Measurements from ENCODE around the gene CAPN15.
A peak's percentile ranks its signal among the peaks of the same experiment; 100 is the strongest.

The CAPN15 gene

DNA sequence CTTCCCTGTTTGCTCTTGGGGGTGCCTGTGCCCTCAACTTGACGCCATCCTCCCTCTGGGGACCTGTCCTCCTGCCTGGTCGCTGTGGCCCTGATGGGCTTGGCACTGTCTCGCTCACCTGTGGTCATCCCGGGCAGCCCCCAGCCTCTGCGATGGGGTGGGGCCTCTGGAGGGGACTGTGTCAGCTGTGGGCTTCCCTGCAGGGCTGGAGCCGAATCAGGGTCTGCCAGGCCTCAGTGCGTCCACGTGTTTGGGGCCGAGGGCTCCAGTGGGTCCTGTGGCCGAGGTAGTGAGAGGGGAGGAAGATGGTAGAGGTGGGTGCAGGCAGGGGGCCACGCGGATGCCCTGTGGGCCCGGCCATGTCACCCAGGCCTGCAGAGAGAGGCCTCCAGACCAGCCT is 50.3 kb downstream of the CAPN15 start:
- DNase-seq (ENCODE audit: low read depth, low spot score): no peak

GRCh38 chr16:578232-578869 is 50.8 kb downstream of the CAPN15 start:
- DNase-seq (ENCODE audit: low read depth, low spot score): no peak

GRCh38 chr16:578870-579405 is 51.4 kb downstream of the CAPN15 start:
- peak; percentile 40 for DNase-seq (ENCODE audit: low read depth, low spot score)

GRCh38 chr16:580141-580945 is 52.8 kb downstream of the CAPN15 start:
- DNase-seq (ENCODE audit: low read depth, low spot score): no peak

GRCh38 chr16:580946-581498 is 53.5 kb downstream of the CAPN15 start:
- no peak for DNase-seq (ENCODE audit: low read depth, low spot score)

- DNase-seq (ENCODE audit: low read depth, low spot score): no peak
These were observed 54.7 kb downstream of the CAPN15 start for GRCh38 chr16:582218-582613.

DNA sequence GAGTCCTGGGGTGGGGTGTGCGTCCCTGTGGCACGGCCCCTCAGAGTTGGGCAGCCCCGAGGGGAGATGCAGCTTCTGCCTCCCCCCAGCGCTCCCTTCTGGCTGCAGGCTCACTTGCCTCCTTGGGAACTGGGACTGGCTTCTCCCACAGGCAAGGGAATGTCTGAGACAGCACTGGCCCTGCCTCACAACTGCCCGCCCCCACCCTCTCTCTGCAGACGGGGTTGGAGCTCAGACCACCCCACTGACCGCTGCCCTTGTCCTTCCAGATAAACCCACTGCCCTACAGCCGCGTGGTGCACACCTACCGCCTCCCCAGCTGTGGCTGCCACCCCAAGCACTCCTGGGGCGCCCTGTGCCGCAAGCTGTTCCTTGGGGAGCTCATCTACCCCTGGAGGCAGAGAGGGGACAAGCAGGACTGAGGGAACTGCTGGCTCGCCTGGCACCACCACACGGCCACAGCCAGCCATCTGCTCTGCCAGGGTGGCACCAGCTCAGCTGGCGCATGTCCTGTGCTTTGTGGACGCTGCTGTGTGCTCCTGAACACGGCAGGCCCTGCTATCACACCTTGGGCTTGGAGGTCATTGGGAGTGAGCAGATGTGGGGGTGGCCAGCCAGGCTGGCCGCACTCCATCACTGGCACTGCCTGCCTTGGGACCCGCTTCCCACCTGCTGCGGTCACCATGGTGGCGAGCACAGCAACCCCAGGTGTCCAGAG is 55.3 kb downstream of the CAPN15 start:
- DNase-seq (ENCODE audit: low read depth, low spot score): no peak

DNA sequence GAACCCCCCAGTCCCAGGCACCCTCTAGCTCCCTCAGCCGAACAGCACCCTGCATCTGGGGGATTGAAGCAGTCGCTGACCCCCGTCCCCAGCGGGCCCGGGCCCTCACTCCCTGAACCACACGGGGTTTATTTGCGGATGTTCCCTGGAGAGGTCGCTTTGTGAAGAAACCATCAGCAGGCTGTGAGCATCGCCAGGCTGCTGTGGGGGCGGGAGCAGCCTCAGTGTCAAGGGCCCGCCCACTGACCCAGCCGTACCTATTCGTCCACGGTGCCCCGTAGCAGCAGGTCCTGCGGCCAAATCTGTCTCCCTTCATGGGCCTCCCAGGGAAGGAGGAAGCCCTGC is 55.9 kb downstream of the CAPN15 start:
- DNase-seq (ENCODE audit: low read depth, low spot score): no peak

DNA sequence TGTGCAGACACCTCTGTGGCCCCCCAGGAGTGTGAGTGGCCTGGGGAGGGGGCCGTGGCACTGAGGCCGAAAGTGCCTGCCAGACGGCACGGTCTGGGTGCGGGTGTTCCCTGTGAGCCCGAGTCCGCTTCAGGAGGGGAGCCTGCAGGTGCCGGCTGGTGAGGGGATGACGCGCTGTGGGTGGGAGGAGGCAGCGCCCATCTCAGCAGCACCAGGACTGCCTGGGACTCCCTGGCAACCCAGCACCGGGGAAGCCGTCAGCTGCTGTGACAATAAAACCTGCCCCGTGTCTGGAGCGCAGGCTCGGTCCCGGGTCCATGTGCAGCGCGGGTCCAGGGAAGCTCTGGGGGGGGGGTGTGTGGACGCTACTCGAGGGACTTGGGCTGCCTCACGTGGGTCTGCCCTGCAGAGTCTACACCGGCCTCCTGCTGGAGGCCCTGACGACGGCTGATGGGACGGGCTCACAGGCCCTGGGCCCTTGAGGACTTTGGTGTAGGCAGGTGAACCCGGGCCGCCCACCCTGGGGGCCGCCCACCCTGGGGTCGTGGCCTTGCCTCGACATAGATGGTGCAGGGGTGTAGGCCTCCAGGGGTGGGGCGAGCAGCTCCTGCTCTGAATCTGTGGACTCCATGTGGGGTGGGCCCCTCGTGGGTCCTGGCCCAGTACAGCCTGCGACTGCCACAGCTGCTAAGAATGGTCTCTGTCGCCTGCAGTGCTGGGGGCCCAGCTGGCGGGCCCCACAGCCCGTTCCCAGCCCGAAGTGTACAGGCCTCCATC is 56.5 kb downstream of the CAPN15 start:
- no peak for DNase-seq (ENCODE audit: low read depth, low spot score)

DNA sequence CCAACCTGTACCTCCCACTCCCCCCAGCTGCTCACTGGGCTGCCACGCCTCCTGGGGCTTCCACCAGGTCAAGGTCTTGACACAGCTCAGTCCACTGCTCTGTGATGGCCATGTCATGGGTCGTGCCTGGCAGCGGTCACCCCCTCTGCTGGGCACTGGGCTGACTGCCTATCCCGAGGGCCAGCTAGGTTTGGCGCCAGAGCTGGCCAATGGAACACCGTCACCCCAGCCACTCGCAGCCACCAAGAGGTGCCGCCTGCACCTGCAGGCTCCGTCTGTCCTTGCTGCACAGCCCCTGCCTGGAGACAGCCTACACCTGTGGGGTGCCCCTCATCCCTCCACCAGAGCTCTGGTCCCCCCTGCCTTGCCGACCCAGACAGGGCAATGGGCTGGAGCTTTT is 57.8 kb downstream of the CAPN15 start:
- no peak for DNase-seq (ENCODE audit: low read depth, low spot score)

GRCh38 chr16:586047-586644 is 58.6 kb downstream of the CAPN15 start:
- DNase-seq (ENCODE audit: low read depth, low spot score): no peak

DNA sequence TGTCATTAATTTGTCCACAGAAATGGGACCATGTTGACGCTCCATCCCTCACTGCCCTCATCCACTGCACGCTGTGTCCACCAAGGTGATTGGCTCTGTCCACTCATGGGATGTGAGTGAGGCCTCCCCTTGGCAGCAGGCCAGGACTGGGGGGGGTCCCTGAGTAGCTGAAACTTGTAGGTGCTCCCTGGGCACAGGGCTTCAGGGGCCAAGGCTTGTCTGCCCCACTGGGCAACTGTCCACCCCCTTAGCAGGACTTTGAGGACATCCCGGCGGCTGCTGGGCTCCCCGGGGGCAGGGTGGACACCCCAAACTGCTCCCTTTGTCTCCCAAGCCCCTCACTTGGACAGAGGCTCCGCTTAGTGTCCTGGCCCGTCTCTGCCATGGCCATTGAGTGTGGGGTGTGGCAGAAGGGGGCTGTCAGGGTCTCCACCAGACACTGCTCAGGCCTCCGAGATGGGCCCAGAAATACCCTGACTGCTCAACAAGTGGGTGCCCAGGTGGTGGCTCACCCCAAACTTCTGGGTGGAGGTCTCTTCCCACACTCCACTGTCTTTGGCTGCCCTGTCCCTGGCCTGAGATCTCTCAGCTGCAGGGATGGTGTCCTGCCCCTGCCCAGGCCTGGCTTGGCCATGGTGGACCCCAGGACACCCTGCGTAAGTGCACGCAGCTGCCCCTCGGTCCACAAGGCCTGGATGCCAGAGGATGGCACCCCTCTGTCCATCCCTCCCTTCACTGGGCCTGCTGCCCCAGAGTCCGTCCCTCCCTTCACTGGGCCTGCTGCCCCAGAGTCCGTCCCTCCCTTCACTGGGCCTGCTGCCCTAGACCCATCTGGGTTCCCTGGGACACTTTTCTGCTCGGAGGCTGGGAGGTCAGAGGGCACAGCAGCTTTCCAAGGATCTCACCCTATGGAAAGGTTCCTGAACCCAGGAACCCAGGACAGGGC is 59.4 kb downstream of the CAPN15 start:
- DNase-seq (ENCODE audit: low read depth, low spot score): no peak

- DNase-seq (ENCODE audit: low read depth, low spot score): no peak
These were observed 61.1 kb downstream of the CAPN15 start for GRCh38 chr16:588639-588888.

DNA sequence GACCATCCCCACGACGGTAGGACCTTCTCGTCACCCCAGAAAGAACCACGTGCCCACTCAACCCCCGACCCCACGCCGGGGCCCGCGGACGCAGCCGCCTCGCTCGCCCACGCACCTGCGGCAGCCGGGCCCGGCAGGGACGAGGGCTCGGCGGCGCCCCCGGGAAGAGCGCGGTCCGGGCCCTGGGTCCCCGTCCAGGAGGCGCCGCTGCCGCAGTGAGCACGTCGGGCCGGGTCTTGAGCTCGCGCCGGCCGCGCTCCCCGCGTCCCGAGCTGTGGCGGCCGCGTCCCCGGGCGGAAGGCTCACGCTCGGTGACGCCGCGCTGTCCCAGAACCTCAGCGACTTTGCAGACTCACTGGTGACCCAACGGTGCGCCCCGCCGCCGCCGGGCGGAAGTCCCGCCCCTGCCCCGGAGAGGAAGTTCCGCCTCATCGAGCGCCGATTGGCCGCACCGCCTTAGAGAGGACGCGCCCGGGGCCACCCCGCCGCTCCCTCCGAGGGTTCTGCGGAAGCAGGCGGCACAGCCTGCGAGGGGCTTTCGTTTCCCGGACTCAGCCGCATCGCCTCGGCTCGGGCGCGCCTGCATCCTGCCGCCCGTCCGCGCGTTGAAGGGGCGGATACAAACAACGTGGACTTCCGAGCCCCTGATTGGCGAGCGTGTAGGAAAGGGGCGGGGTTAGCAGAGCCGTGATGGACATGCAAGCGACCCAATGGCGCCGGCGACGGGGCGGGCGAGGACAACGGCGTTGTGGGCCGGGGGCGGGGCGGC is 61.6 kb downstream of the CAPN15 start:
- DNase-seq (ENCODE audit: low read depth, low spot score): peak; percentile 91

DNA sequence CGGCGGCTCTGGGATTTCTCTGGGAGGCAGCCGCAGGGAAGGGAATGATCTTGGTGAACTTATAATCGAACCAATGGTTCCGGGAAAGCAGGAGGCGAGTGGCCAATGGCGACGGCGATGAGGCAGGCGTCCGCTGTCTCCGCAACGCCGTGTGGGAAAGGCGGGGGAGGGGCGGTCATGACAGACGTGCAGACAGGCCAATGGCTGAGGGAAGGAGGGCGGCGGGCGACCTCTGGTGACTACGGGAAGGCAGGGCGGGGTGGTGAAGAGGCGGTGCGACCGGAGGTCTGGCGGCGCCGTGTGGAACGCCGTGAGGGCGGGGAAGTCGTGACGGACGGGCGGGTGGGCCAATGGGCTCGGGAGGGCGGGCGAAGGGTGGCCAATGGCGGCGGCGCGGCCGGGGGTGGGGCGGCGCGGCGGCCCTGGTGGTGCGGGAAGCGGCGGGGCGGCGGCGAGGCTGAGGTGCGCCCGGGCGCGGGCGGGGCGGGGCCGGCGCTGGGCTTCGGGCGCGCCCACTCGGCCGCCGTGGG is 62.2 kb downstream of the CAPN15 start, which contains the start of gene RAB40C:
TSS of gene RAB40C (plus strand) at position 409 of the 530 bp plus-strand sequence. CDS start 226 bp downstream, outside the sequence.
- DNase-seq (ENCODE audit: low read depth, low spot score): peak; percentile 98

DNA sequence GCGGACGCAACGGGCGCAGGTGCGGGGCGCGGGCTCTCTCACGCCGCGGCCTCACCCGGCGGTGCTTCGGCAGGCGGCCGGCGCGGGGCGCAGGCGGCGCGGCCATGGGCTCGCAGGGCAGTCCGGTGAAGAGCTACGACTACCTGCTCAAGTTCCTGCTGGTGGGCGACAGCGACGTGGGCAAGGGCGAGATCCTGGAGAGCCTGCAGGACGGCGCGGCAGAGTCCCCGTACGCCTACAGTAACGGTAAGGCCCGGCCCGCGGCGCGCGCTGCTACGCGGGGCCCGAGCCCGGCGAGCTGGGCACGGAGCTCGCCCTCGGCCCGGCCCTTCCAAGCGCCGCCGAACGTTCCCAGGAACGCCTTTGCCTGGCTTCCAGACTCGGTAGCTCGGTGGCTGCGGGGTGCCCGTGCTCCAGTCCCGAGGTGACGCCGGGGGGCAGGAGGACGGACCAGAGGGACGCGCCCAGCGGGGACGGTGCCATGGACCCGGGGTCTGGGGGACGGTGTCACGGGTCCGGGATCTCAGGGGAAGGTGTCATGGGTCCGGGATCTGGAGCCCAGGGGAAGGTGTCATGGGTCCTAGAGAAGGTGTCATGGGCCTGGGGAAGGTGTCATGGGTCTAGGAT is 62.8 kb downstream of the CAPN15 start:
- no peak for DNase-seq (ENCODE audit: low read depth, low spot score)

GRCh38 chr16:590815-591200 is 63.3 kb downstream of the CAPN15 start:
- no peak for DNase-seq (ENCODE audit: low read depth, low spot score)

- no peak for DNase-seq (ENCODE audit: low read depth, low spot score)
These were observed 63.7 kb downstream of the CAPN15 start for GRCh38 chr16:591231-591630.

All from activated naive CD8-positive, alpha-beta T cell treated with anti-CD3 and anti-CD28 coated beads, Interleukin-2, amount 50 U/mL, for 16 hours (primary cell).